Esophagus muscularis mucosa (tissue), 4 donors: ENCODE measurements around the gene ITPR2.

Experiments
- CTCF ChIP-seq, 3 experiments: fragments of 200-600 bp in 2 of 3; fragments of 450-650 bp in 1 of 3; sonication (generic) in 2 of 3; IDR thresholded peaks; one replicate each; pipeline ENCODE4 v1.5.1; 2017 to 2019; ENCODE audit warnings: antibody characterized with exemption in 3 of 3, mild to moderate bottlenecking in 2 of 3, moderate library complexity in 1 of 3
- EP300 ChIP-seq: sonication (generic); formaldehyde crosslinking; IDR thresholded peaks from one replicate; pipeline ENCODE4 v1.6.1; 2017; ENCODE audit warnings: antibody characterized with exemption
- POLR2A ChIP-seq: fragments of 450-650 bp; IDR thresholded peaks from one replicate; pipeline ENCODE4 v1.6.1; 2017; ENCODE audit warnings: antibody characterized with exemption, moderate library complexity, mild to moderate bottlenecking, low read depth
- POLR2AphosphoS5 ChIP-seq, 2 donors: sonication (generic); formaldehyde crosslinking; IDR thresholded peaks; one replicate each; pipeline ENCODE4 v1.6.1; 2017; ENCODE audit warnings: antibody characterized with exemption in 2 of 2

GRCh38 chr12:26786491-26786864, 46.5 kb downstream of the ITPR2 start:
- TF ChIP-seq POLR2A (no peak), EP300 (no peak), CTCF (IDR thresholded peaks at IDR 0.05) (no peak), POLR2AphosphoS5 (IDR thresholded peaks at IDR 0.05) (no peak)
